Measurements from ENCODE around the gene CHURC1. TPM values are rescaled to one million over a fixed set of nuclear protein-coding genes. Genes with fewer than 3 reads are reported as not detected.

The CHURC1 gene
- total and polyA plus RNA-seq, 2 experiments from 2014 or later = 42.0 to 218 TPM

- peaks cover 18% of the 10 kb centered on the region for H3K27me3 Mint-ChIP-seq (ENCODE audit: insufficient read depth, low read depth, poor library complexity)
Observed at GRCh38 chr14:64875350-64875749, 38.9 kb upstream of the CHURC1 start.

More at GRCh38 chr14:64875350-64875749, 38.9 kb upstream of the CHURC1 start:
- H4K20me1 ChIP-seq (replicated peaks; ENCODE audit: insufficient read depth) = no peaks in the 10 kb centered on the region
- no peak for ATAC-seq
- peaks cover 38% of the 10 kb centered on the region for H3K27me3 ChIP-seq (ENCODE audit: insufficient read depth)
- H3K4me2 ChIP-seq = no peak overlapping the region
- H3K9me2 ChIP-seq (ENCODE audit: insufficient read depth) = peaks cover 5% of the 10 kb centered on the region; the same call in 1 of the 2 replicates
- no peaks in the 10 kb centered on the region for H3K9me3 Mint-ChIP-seq
- peaks cover 8% of the 10 kb centered on the region; the same call in 2 of the 3 replicates for H3K4me1 Mint-ChIP-seq
- H3K36me3 Mint-ChIP-seq (ENCODE audit: low read depth) = no peaks in the 10 kb centered on the region
- H3K4me3 Mint-ChIP-seq = no peak overlapping the region; the same call in 2 of the 3 replicates
- no peak overlapping the region for H3K27ac Mint-ChIP-seq
- no peak for DNase-seq (ENCODE audit: low spot score)
- TF ChIP-seq ZNF331 (CRISPR knock-in tag; IDR thresholded peaks at IDR 0.05; ENCODE audit: low read depth) = no peak
- TF ChIP-seq CTCF (conservative IDR thresholded peaks at IDR 0.05; ENCODE audit: low read depth in 2 of 2) = no peak
- no peak for TF ChIP-seq EZH2phosphoT487 (IDR thresholded peaks at IDR 0.05; ENCODE audit: unreplicated experiment)
- no peak for TF ChIP-seq ETS1 (IDR thresholded peaks at IDR 0.05)
- no peak for TF ChIP-seq STAT1 (IDR thresholded peaks at IDR 0.05; ENCODE audit: unreplicated experiment)
- no peak for TF ChIP-seq POLR2AphosphoS5 (IDR thresholded peaks at IDR 0.05; ENCODE audit: low read depth)
- TF ChIP-seq NANOG (IDR thresholded peaks at IDR 0.05; ENCODE audit: borderline replicate concordance) = no peak
- no peak for TF ChIP-seq JUNB (IDR thresholded peaks at IDR 0.05; ENCODE audit: unreplicated experiment)
- no peak for TF ChIP-seq CREB1 (CRISPR knock-in tag; IDR thresholded peaks at IDR 0.05; ENCODE audit: low read depth)
- TF ChIP-seq ZNF462 (CRISPR knock-in tag; IDR thresholded peaks at IDR 0.05) = no peak
- no peak for TF ChIP-seq REST (IDR thresholded peaks at IDR 0.05; ENCODE audit: unreplicated experiment)
- no peak for TF ChIP-seq EZH2 (IDR thresholded peaks at IDR 0.05; ENCODE audit: low read depth, unreplicated experiment)
- TF ChIP-seq ZNF114 (CRISPR knock-in tag; IDR thresholded peaks at IDR 0.05) = no peak
- H3K79me2 ChIP-seq (replicated peaks; ENCODE audit: insufficient read depth) = no peaks in the 10 kb centered on the region
- no peak overlapping the region for H3K4me3 ChIP-seq
- no peaks in the 10 kb centered on the region for H3F3A ChIP-seq (replicated peaks; ENCODE audit: low read depth)
- no peak overlapping the region for H3K27ac ChIP-seq (ENCODE audit: low read depth)
- no peaks in the 10 kb centered on the region for H3K36me3 ChIP-seq (ENCODE audit: insufficient read depth)
- no peak overlapping the region for H2AFZ ChIP-seq
- H3K4me1 ChIP-seq (ENCODE audit: insufficient read depth) = peaks cover 8% of the 10 kb centered on the region; the same call in 1 of the 2 replicates
